ENCODE measurements around the gene FSD1L.

Gene FSD1L

GRCh38 chr9:105447814-105448812 is at the start of gene FSD1L:
TSS of gene FSD1L (plus strand) at chr9:105448034. CDS start at chr9:105448221, 187 bp downstream.
- Histone ChIP-seq H3K27ac (ENCODE audit: low read depth, low read length) (peak within 1 kb of the TSS; percentile 63), H3K27me3 (ENCODE audit: control insufficient read depth, insufficient read depth, low read length) (no peaks in the 10 kb centered on the region), H3K9ac (ENCODE audit: low read length) (peak within 1 kb of the TSS; percentile 32), H3K36me3 (ENCODE audit: control insufficient read depth, insufficient read depth, low read length) (no peaks in the 10 kb centered on the region), H3K4me1 (ENCODE audit: control insufficient read depth, insufficient read depth, low read length) (peaks cover 9% of the 10 kb centered on the region), H3K4me3 (ENCODE audit: low read length) (peak within 1 kb of the TSS; percentile 65)

GRCh38 chr9:105399117-105399516 is 48.7 kb upstream of the FSD1L start:
- H3K36me3 ChIP-seq (ENCODE audit: control insufficient read depth, insufficient read depth, low read length) = no peaks in the 10 kb centered on the region
- H3K9ac ChIP-seq (ENCODE audit: low read length) = no peak overlapping the region
- H3K4me1 ChIP-seq (ENCODE audit: control insufficient read depth, insufficient read depth, low read length) = no peaks in the 10 kb centered on the region
- H3K4me3 ChIP-seq (ENCODE audit: low read length) = no peak overlapping the region
- H3K27me3 ChIP-seq (ENCODE audit: control insufficient read depth, insufficient read depth, low read length) = no peaks in the 10 kb centered on the region
- no peak overlapping the region for H3K27ac ChIP-seq (ENCODE audit: low read depth, low read length)

- H3K4me1 ChIP-seq (ENCODE audit: control insufficient read depth, insufficient read depth, low read length) = no peaks in the 10 kb centered on the region
- no peak overlapping the region for H3K4me3 ChIP-seq (ENCODE audit: low read length)
- no peaks in the 10 kb centered on the region for H3K27me3 ChIP-seq (ENCODE audit: control insufficient read depth, insufficient read depth, low read length)
- H3K36me3 ChIP-seq (ENCODE audit: control insufficient read depth, insufficient read depth, low read length) = no peaks in the 10 kb centered on the region
- no peak overlapping the region for H3K9ac ChIP-seq (ENCODE audit: low read length)
- no peak overlapping the region for H3K27ac ChIP-seq (ENCODE audit: low read depth, low read length)
Observed at GRCh38 chr9:105401651-105402050, 46.2 kb upstream of the FSD1L start.

- H3K27me3 ChIP-seq (ENCODE audit: control insufficient read depth, insufficient read depth, low read length) = no peaks in the 10 kb centered on the region
- H3K27ac ChIP-seq (ENCODE audit: low read depth, low read length) = no peak overlapping the region
- no peak overlapping the region for H3K9ac ChIP-seq (ENCODE audit: low read length)
- H3K4me1 ChIP-seq (ENCODE audit: control insufficient read depth, insufficient read depth, low read length) = no peaks in the 10 kb centered on the region
- H3K4me3 ChIP-seq (ENCODE audit: low read length) = no peak overlapping the region
- no peaks in the 10 kb centered on the region for H3K36me3 ChIP-seq (ENCODE audit: control insufficient read depth, insufficient read depth, low read length)
Observed at GRCh38 chr9:105403552-105404248, 44.1 kb upstream of the FSD1L start.

GRCh38 chr9:105405514-105406131 is 42.2 kb upstream of the FSD1L start:
- H3K27ac ChIP-seq (ENCODE audit: low read depth, low read length) = no peak overlapping the region
- no peak overlapping the region for H3K4me3 ChIP-seq (ENCODE audit: low read length)
- no peaks in the 10 kb centered on the region for H3K4me1 ChIP-seq (ENCODE audit: control insufficient read depth, insufficient read depth, low read length)
- no peak overlapping the region for H3K9ac ChIP-seq (ENCODE audit: low read length)
- H3K27me3 ChIP-seq (ENCODE audit: control insufficient read depth, insufficient read depth, low read length) = no peaks in the 10 kb centered on the region
- H3K36me3 ChIP-seq (ENCODE audit: control insufficient read depth, insufficient read depth, low read length) = no peaks in the 10 kb centered on the region

- Histone ChIP-seq H3K4me3 (ENCODE audit: low read length) (no peak overlapping the region), H3K4me1 (ENCODE audit: control insufficient read depth, insufficient read depth, low read length) (no peaks in the 10 kb centered on the region), H3K36me3 (ENCODE audit: control insufficient read depth, insufficient read depth, low read length) (no peaks in the 10 kb centered on the region), H3K27ac (ENCODE audit: low read depth, low read length) (no peak overlapping the region), H3K9ac (ENCODE audit: low read length) (no peak overlapping the region), H3K27me3 (ENCODE audit: control insufficient read depth, insufficient read depth, low read length) (no peaks in the 10 kb centered on the region)
Observed at GRCh38 chr9:105406369-105406768, 41.5 kb upstream of the FSD1L start.

- Histone ChIP-seq H3K4me1 (ENCODE audit: control insufficient read depth, insufficient read depth, low read length) (peaks cover 4% of the 10 kb centered on the region), H3K36me3 (ENCODE audit: control insufficient read depth, insufficient read depth, low read length) (no peaks in the 10 kb centered on the region), H3K27me3 (ENCODE audit: control insufficient read depth, insufficient read depth, low read length) (no peaks in the 10 kb centered on the region), H3K27ac (ENCODE audit: low read depth, low read length) (no peak overlapping the region), H3K4me3 (ENCODE audit: low read length) (no peak overlapping the region), H3K9ac (ENCODE audit: low read length) (no peak overlapping the region)
Observed at GRCh38 chr9:105413525-105413924, 34.3 kb upstream of the FSD1L start.

GRCh38 chr9:105414947-105415661 is 32.7 kb upstream of the FSD1L start:
- no peak overlapping the region for H3K27ac ChIP-seq (ENCODE audit: low read depth, low read length)
- H3K9ac ChIP-seq (ENCODE audit: low read length) = no peak overlapping the region
- no peaks in the 10 kb centered on the region for H3K27me3 ChIP-seq (ENCODE audit: control insufficient read depth, insufficient read depth, low read length)
- no peaks in the 10 kb centered on the region for H3K36me3 ChIP-seq (ENCODE audit: control insufficient read depth, insufficient read depth, low read length)
- no peak overlapping the region for H3K4me3 ChIP-seq (ENCODE audit: low read length)
- peaks cover 4% of the 10 kb centered on the region for H3K4me1 ChIP-seq (ENCODE audit: control insufficient read depth, insufficient read depth, low read length)

- peaks cover 4% of the 10 kb centered on the region for H3K4me1 ChIP-seq (ENCODE audit: control insufficient read depth, insufficient read depth, low read length)
- H3K27ac ChIP-seq (ENCODE audit: low read depth, low read length) = no peak overlapping the region
- no peak overlapping the region for H3K9ac ChIP-seq (ENCODE audit: low read length)
- no peaks in the 10 kb centered on the region for H3K27me3 ChIP-seq (ENCODE audit: control insufficient read depth, insufficient read depth, low read length)
- H3K36me3 ChIP-seq (ENCODE audit: control insufficient read depth, insufficient read depth, low read length) = no peaks in the 10 kb centered on the region
- no peak overlapping the region for H3K4me3 ChIP-seq (ENCODE audit: low read length)
Observed at GRCh38 chr9:105415662-105415980, 32.2 kb upstream of the FSD1L start.

- Histone ChIP-seq H3K36me3 (ENCODE audit: control insufficient read depth, insufficient read depth, low read length) (no peaks in the 10 kb centered on the region), H3K4me1 (ENCODE audit: control insufficient read depth, insufficient read depth, low read length) (peaks cover 4% of the 10 kb centered on the region), H3K27me3 (ENCODE audit: control insufficient read depth, insufficient read depth, low read length) (no peaks in the 10 kb centered on the region), H3K27ac (ENCODE audit: low read depth, low read length) (no peak overlapping the region), H3K9ac (ENCODE audit: low read length) (no peak overlapping the region), H3K4me3 (ENCODE audit: low read length) (no peak overlapping the region)
Observed at GRCh38 chr9:105416840-105417239, 31.0 kb upstream of the FSD1L start.

GRCh38 chr9:105418588-105419500 is 29.0 kb upstream of the FSD1L start:
- Histone ChIP-seq H3K36me3 (ENCODE audit: control insufficient read depth, insufficient read depth, low read length) (no peaks in the 10 kb centered on the region), H3K27ac (ENCODE audit: low read depth, low read length) (no peak overlapping the region), H3K4me1 (ENCODE audit: control insufficient read depth, insufficient read depth, low read length) (peaks cover 4% of the 10 kb centered on the region), H3K4me3 (ENCODE audit: low read length) (no peak overlapping the region), H3K9ac (ENCODE audit: low read length) (no peak overlapping the region), H3K27me3 (ENCODE audit: control insufficient read depth, insufficient read depth, low read length) (no peaks in the 10 kb centered on the region)
